GM21723 (cell line): Measurements from ENCODE around the gene KRTAP10-1.

Source experiments
- ATAC-seq: cut with Tn5 transposase; IDR thresholded peaks from one replicate; pipeline ENCODE4 v1.9.1; 2021; ENCODE audit warnings: mild to moderate bottlenecking, moderate library complexity; ENCODE audit not compliant: unreplicated experiment

The KRTAP10-1 gene

GRCh38 chr21:44529503-44530125, 10.4 kb downstream of the KRTAP10-1 start:
- ATAC-seq, result no peak

DNA sequence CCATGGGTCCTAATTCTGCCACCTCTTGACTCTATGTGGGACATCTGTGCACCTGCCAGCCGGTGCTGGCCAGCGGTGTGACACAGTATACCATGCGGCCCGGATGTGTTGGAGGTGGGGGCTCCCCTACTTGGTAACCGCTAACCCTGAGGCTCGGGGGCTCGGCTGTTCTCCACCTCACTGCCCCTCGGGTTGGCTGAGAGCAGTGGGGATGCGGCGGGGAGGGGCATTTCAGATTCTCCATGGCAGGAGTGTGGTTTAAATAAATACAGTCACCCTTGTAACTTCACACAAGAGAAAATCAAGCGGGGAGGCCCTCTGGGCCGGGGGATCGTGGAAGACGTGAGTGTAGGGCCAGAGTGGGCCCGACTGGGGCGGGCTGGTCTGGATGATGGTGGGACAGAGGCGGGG, 11.0 kb downstream of the KRTAP10-1 start:
- no peak for ATAC-seq

DNA sequence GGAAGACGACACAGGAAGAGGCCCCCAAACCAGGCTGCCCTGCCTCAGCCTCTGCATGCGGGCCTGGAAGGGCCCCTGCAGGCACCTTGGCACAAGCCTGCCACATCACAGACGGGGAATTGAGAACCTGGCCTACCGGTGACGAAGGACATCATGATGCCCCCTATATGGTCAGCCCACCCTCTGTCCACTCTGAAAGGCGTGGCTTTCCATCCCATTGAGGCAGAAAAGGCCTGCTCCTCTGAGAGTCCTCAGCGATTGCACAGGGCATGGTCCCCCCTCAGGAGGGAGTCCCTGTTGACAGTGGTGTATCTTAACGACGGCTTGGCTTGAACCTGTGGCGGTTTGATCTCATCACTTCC, 11.4 kb downstream of the KRTAP10-1 start:
- no peak for ATAC-seq

GRCh38 chr21:44527983-44528633, 11.9 kb downstream of the KRTAP10-1 start:
- no peak for ATAC-seq

DNA sequence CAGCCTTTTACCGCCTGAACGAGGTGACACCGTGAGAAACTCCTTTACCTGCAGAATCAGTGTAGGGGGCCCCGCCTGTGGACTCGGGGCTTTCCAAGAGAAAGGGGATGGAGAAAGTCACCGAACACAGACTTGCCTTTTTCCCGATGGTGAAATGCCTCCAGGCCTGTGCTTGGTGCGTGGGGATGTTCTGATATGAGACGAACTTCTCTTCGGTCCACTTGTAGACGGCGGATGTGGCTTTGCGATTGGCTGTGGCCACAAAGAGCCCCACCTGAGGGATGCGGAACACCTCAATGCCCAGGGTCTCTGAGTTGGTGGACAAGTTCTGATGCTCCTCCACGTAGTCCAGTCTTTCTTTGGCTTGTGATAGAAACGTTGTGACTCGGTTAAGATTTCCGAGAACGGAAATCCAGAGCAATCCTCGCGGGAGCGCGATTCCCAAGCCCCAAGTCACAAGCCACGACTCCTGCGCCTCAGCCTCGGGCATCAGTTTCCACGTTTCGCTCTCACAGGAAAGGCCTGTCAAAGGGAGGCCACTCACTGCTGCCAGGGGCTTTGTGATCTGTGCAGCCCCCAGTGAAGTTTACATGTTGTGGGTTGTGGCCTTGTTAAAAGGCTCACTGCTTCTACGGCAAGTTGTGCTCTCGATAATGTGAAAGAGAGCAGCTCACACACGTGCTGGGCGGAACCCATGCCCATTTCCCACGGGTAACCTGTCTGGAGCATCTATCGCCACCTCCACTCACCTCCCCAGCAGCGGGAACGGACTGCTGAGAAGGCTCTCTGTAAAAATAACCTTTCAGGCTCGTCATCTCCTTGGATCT, 12.6 kb downstream of the KRTAP10-1 start:
- no peak for ATAC-seq

- no peak for ATAC-seq
Observed at GRCh38 chr21:44526096-44526997, 13.6 kb downstream of the KRTAP10-1 start.

- ATAC-seq, result no peak
Observed at GRCh38 chr21:44525391-44526095, 14.5 kb downstream of the KRTAP10-1 start.

DNA sequence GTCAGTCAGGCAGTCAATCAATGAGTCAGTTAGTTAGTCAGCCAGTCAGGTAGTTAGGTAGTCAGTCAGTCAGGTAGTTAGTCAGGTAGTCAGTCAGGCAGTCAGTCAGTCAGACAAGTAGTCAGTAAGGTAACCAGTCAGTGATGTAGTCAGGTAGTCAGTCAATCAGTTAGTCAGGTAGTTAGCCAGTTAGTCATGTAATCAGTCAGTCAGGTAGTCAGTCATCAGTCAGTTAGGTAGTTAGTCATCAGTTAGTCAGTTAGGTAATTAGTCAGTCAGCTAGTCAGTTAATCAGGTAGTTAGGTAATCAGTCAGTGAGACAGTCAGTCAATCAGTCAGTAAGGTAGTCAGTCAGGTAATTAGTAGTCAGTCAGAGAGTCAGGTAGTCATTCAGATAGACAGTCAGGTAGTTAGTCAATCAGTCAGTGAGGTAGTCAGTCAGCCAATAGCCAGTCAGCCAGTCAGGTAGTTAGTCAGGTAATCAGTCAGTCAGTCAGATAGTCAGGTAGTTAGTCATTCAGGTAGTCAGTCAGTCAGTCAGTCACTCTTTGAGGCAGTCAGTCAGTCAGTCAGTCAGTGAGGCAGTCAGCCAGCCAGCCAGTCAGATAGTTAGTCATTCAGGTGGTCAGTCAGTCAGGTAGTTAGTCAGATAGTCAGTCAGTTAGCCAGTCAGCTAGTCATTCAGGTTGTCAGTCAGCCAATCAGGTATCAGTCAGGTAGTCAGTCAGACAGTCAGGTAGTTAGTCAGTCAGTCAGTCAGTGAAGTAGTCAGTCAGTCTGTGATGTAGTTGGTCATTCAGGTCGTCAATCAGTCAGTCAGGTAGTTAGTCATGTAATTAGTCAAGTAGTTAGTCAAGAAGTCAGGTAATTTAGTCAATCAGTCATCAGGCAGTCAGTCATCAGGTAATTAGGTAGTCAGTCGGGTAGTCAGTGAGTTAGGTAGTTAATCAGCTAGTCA, 15.3 kb downstream of the KRTAP10-1 start:
- no peak for ATAC-seq

DNA sequence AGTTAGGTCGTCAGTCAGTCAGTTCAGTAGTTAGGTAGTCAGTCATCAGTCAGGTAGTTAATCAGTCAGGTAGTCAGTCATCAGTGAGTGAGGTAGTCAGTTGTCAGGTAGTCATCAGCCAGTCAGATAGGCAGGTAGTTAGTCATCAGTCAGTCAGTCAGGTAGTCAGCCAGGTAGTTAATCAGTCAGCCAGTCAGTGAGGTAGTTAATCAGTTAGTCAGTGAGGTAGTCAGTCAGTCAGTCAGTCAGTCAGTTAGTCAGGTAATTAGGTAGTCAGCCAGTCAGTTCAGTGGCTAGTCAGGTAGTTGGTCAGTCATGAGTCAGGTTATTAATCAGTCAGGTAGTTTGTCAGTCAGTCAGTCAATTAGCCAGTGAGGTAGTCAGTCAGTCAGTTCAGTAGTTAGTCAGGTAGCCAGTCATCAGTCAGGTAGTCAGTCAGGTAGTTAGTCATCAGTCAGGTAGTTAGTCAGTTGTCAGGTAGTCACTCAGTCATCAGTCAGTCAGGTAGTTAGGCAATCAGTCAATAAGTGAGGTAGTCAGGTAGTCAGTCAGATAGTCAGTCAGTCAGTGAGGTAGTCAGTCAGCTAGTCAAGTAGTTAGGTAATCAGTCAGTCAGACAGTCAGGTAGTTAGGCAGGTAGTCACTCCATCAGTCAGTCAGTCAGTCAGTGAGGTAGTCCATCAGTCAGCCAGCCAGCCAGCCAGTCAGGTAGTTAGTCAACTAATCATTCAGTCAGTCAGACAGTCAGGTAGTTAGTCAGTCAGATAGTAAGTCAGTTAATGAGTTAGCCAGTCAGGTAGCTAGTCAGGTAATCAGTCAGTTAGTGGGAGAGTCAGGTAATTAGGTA, 16.2 kb downstream of the KRTAP10-1 start:
- ATAC-seq, result no peak

DNA sequence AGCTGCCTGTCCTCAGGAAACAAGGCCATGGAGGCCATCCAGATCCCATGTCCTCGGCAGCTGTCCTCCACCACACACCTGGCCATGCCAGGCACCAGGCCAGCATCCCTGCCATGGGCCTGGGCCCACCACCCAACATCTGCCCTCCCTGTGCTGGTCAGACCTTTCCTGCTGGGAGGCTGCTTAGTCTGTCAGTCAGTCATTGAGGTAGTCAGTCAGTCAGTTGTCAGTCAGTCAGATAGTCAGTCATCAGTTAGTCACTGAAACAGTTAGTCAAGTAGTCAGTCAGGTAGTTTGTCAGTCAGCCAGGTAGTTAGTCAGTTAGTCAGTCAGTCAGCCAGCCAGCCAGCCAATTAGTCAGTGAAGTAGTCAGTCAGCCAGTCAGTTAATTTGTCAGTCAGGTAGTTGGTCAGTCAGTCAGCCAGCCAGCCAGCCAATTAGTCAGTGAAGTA, 17.2 kb downstream of the KRTAP10-1 start:
- no peak for ATAC-seq

- no peak for ATAC-seq
Observed at GRCh38 chr21:44521928-44522752, 17.9 kb downstream of the KRTAP10-1 start.

- ATAC-seq, result no peak
Observed at GRCh38 chr21:44521301-44521927, 18.6 kb downstream of the KRTAP10-1 start.

GRCh38 chr21:44520326-44521300, 19.4 kb downstream of the KRTAP10-1 start:
- ATAC-seq, result no peak

DNA sequence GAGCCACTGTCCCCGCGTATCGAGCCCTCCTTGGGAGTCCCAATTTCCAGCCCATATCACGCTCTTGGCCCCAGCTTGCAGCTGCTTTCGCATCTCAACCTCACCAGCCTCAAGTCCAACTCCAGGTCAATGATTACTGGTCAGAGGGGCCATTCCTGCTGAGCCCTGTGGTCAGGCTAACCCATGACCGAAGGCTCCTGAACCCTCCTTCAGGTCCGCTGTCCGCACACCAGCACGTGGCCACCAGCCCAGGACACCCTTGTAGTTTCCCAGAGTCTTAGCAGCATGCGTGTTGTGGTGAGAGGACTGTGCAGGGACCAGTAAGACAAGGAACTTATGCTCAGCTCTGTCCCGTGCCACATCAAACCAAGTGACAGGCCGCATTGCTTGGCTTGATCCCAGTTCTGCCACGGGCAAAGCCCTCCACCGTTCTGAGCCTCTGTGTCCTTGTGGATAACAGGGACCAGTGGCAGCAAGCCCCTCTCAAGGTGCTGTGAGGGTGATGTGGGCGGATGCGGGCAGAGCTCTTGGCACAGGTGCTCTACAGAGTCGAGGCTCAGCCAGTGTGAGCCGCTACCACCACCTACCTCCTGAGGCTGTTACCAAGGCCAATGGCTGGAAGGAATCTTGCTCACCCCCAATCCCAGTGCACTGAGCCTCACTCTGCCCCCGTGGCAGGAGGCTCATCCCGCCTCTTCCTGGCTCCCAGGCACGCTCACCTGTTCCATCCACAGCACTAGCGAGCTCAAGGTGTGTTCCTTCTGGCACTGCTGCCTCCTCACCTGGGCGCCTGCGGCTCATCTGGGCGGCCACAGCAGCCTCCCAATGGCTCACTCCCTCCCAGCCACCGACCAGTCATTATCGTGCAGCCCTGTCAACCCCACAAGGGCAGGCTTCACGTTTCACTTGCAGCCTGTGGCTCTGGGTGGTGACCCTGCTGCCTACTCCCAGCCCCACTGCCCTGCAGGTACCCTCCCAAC, 20.4 kb downstream of the KRTAP10-1 start:
- no peak for ATAC-seq

DNA sequence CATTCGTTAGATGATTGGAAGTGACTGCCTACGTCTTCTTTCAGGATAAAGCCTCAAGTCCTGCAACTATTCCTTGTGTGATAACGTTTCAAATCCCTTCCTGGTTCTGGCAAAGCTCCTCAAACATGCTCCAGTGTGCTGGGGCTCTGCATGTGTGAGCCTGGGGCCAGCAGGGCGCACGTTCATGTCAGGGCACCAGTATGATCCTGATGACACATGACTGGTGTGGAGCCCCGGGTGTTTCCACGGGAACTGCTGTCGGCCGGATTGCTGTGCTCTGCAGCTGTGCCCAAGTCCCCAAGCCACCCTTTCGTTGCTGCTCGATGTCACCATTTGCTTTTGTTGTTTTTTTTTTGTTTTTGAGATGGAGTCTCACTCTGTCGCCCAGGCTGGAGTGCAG, 21.3 kb downstream of the KRTAP10-1 start:
- ATAC-seq, result no peak
